BLaER1 (cell line): ENCODE data around the gene MRPS23.

Experiments
- H3K27ac ChIP-seq: shearing (Covaris generic); formaldehyde crosslinking; 2 replicates; pipeline ENCODE4 v1.8.1; 2022
- H3K27me3 ChIP-seq: shearing (Covaris generic); formaldehyde crosslinking; 2 replicates; pipeline ENCODE4 v1.8.1; 2022
- H3K36me3 ChIP-seq: shearing (Covaris generic); formaldehyde crosslinking; 2 replicates; pipeline ENCODE4 v1.8.1; 2022
- H3K4me1 ChIP-seq: shearing (Covaris generic); formaldehyde crosslinking; 2 replicates; pipeline ENCODE4 v1.8.1; 2022
- H3K4me2 ChIP-seq: shearing (Covaris generic); formaldehyde crosslinking; 2 replicates; pipeline ENCODE4 v1.8.1; 2022
- H3K4me3 ChIP-seq: shearing (Covaris generic); formaldehyde crosslinking; 2 replicates; pipeline ENCODE4 v1.8.1; 2022
- H3K9ac ChIP-seq: shearing (Covaris generic); formaldehyde crosslinking; 2 replicates; pipeline ENCODE4 v1.8.1; 2022
- H3K9me3 ChIP-seq: shearing (Covaris generic); formaldehyde crosslinking; 2 replicates; pipeline ENCODE4 v1.8.1; 2022
- H4K20me1 ChIP-seq: shearing (Covaris generic); formaldehyde crosslinking; 2 replicates; pipeline ENCODE4 v1.8.1; 2022
- Cebpa-rat ChIP-seq: shearing (Covaris generic); IDR thresholded peaks from 2 replicates; pipeline ENCODE4 v1.8.1; 2022

The MRPS23 gene

DNA sequence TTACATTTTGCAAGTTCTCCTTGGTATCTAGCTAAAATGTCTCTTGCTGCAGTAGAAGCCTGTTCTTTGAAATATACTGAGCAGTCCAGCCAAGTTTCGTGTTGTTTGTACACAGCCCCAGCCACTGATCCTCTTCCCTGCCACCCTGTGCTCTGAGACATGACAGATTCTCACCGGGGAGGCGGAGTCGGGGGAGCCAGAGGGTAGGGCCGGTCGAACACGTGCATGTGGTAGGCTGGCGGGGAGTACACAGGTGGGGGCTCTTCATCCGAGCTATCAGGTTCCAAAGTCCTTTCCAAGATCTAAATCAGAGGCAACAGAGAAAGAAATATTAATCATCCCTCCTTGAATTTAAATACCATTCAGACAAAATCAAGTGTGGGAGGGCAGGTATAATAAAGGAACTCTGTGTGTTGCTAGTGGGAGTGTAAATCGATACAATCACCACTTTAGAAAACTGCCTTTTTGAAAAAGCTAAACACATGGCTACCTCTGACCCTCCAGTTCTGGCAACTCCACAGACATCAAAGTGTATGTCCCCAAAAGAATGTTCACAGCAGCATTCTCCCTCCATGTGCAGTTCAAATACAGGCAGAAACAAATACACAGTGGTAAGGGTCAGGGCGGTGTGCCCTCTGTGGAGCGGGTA lies 29.7 kb upstream of the MRPS23 start:
- peaks cover 69% of the 10 kb centered on the region for H3K4me1 ChIP-seq
- H3K9me3 ChIP-seq: no peaks in the 10 kb centered on the region
- H3K27ac ChIP-seq: peak overlapping the region; percentile 43; the same call in 1 of the 2 replicates
- no peaks in the 10 kb centered on the region for H3K27me3 ChIP-seq
- H3K4me3 ChIP-seq: no peak overlapping the region
- TF ChIP-seq Cebpa-rat: no peak
- H4K20me1 ChIP-seq: no peaks in the 10 kb centered on the region
- no peaks in the 10 kb centered on the region for H3K36me3 ChIP-seq
- H3K9ac ChIP-seq: no peak overlapping the region
- peak overlapping the region; percentile 96 for H3K4me2 ChIP-seq

DNA sequence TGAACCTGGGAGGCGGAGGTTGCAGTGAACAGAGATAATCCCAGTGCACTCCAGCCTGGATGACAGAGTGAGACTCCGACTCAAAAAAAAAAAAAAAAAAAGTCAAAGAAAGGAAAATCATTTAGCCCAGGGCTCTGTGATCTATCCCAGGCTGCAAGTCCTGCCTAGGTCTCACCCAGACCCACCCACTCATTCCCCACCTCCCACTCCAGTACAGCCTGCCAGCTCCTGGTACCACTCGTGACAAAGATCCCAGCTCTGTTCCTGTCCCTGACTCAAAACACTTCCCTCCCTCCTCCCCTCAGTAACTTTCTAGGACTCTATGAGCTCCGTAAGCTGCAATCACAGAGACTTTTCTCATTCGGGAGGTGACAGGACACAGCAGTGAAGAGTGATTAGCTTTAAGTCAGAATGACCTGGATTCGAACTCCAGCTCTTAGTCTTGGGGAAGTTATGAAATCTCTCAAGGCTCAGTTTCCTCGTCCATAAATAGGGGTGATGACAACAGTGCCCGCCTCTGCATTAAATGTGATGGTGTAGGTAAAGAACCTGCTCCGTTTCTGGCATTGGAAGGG lies 28.0 kb upstream of the MRPS23 start:
- H3K4me1 ChIP-seq: peaks cover 84% of the 10 kb centered on the region
- no peak overlapping the region for H3K9ac ChIP-seq
- H3K36me3 ChIP-seq: no peaks in the 10 kb centered on the region
- no peaks in the 10 kb centered on the region for H3K9me3 ChIP-seq
- TF ChIP-seq Cebpa-rat: no peak
- no peaks in the 10 kb centered on the region for H4K20me1 ChIP-seq
- no peaks in the 10 kb centered on the region for H3K27me3 ChIP-seq
- peak overlapping the region; percentile 10; the same call in 1 of the 2 replicates for H3K27ac ChIP-seq
- peak overlapping the region; percentile 96 for H3K4me2 ChIP-seq
- no peak overlapping the region for H3K4me3 ChIP-seq

DNA sequence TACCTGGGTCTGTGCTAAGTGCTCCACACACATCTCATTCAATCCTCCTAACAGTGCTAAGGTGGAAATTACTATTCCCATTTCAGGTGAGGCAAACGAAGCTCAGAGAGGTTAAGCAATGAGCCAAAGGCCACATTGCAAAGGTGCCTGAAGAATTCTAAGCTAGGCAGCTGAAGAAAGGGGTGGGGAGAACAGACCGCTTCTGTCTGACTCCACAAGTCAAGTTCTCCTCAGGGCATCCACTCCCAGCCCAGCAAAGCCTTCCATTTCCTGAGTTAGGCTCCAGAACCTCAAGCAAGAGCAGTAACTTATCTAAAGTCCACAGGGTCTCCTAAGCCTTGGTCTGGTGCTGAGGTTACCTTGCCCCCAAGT lies 27.0 kb upstream of the MRPS23 start:
- Histone ChIP-seq H3K9ac (peak overlapping the region; percentile 83; the same call in 1 of the 2 replicates), H3K9me3 (no peaks in the 10 kb centered on the region), H3K4me2 (peak overlapping the region; percentile 96), H3K4me3 (no peak overlapping the region), H3K36me3 (no peaks in the 10 kb centered on the region), H3K27ac (peak overlapping the region; percentile 99), H3K27me3 (no peaks in the 10 kb centered on the region), H4K20me1 (no peaks in the 10 kb centered on the region), H3K4me1 (peaks cover 94% of the 10 kb centered on the region)
- TF ChIP-seq Cebpa-rat: no peak

DNA sequence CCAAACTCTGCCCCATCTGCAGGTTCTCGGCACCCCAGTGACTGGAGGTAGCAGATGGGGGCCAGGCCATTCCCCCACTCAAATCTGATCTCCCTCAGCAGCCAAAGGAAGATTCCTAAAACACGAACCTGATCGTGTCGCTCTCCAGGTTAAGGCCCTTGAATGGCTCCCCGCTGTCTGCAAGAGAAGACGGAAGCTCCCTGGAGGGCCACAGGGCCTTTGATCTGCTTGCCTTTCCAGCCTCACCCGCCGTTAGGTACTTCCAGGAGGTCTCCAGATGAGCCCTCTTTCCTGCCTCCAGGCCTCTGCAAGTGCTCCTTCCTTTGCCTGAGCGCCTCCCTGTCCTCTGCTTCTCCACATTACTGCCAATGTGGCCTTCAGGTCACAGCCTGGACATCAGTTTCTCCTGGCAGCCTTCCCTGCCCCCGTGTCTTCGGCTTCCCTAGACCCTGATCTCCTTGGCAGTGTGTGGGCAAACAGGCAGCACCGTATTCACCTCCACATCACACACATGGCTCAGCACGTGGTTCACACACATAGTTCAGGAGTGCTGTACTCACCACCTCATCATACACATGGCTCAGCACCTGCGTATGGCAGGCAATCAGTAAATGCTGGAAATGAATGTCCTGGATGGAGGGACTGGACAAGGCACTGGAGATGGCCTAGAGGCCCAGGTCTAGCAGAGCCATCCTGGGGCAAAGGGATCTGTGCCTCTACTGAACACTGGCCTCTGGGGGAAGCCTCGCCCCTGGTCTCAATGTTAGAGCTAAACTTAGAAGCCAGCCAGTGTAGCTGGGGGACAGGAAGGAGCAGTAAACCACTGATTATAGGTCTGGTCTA lies 26.4 kb upstream of the MRPS23 start:
- Histone ChIP-seq H3K4me2 (peak overlapping the region; percentile 96), H3K4me1 (peaks cover 94% of the 10 kb centered on the region), H3K4me3 (peak overlapping the region; percentile 55)

DNA sequence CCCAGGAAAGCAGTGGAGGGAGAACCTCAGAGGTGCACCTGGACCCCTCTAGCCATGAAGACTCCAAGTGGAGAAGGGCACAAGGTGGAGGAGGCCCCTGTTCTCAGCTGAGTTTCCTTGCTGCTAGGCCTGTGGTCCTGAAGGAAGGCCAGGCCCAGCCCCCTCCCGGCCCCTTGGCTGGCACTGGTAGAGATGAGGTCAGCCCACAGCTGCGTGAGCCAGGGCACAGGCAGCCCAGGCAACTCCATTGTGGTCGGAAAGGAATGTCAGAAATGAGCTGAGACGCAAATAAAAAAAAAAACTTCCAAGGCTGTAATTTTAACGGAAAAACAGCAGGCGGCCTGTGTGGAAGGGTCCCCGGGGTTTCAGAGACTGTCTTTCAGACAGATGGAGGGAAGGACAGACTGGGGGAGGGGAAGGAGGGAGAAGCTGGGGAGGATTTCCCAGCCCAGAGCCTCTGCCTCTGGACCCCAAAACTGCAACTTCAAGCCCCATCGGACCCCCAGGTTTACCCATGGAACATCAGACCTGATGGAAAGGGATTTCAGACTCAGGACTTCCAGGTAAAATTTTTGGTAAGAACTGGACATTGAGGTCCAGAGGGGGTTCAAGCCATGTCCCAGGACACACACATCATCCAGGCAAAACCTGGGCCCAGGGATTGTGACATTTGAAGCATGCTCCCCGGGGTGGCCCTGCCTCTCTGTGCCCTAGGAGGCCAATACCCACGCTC lies 25.6 kb upstream of the MRPS23 start:
- Histone ChIP-seq H4K20me1 (no peaks in the 10 kb centered on the region), H3K4me2 (peak overlapping the region; percentile 96), H3K9ac (peak overlapping the region; percentile 83), H3K4me1 (peaks cover 95% of the 10 kb centered on the region), H3K27me3 (no peaks in the 10 kb centered on the region), H3K27ac (peak overlapping the region; percentile 99), H3K36me3 (no peaks in the 10 kb centered on the region), H3K4me3 (peak overlapping the region; percentile 55), H3K9me3 (no peaks in the 10 kb centered on the region)
- no peak for TF ChIP-seq Cebpa-rat

More for the DNA sequence above, 26.4 kb upstream of the MRPS23 start:
- Histone ChIP-seq H3K36me3 (no peaks in the 10 kb centered on the region), H3K27me3 (no peaks in the 10 kb centered on the region), H4K20me1 (no peaks in the 10 kb centered on the region), H3K9ac (peak overlapping the region; percentile 83), H3K27ac (peak overlapping the region; percentile 99), H3K9me3 (no peaks in the 10 kb centered on the region)
- TF ChIP-seq Cebpa-rat: no peak

DNA sequence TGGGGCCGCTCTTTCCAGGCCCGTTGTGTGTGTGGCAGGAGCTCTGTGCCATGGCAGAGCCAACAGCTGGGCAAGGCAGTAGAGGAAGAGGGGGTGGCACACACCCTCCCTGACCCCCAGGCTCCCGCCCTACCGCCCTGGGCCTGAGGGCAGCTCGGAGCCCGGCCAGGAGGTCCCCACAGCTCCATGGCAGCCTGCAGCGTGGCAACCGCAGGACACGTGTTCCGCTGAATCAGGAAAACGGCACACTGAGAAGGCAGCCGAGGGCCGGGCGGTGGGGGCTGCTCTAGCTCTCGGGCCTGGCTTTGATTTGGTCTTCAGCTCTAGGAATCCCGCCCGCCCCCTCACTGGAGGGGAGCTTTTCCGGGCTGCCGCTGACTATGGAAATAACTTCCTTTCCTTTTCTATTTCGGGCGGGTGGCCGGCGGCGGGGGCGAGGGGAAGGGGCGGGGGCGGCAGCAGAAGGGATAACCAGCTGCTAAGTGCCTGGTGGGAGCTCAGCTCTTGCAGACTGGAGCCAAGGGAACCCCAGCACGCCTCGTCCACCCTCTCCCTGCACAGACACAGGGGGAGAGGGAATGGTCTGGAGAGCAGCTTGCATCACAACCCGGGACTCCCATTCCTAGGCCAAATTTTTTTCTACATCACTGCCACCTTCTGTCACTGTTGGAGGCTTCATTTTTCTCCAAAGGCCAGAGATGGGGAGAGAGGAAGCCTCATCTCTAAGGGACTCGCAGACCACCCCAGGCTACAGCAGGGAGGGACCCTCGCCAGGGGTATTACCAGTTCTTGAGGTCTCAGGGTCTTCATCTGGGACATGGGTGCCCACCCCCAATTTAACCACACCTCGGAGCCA lies 24.8 kb upstream of the MRPS23 start:
- H3K9ac ChIP-seq: peak overlapping the region; percentile 86
- TF ChIP-seq Cebpa-rat: no peak
- H3K4me2 ChIP-seq: peak overlapping the region; percentile 96
- H3K27ac ChIP-seq: peak overlapping the region; percentile 99
- H3K27me3 ChIP-seq: no peaks in the 10 kb centered on the region
- H3K4me3 ChIP-seq: peak overlapping the region; percentile 55
- peaks cover 97% of the 10 kb centered on the region for H3K4me1 ChIP-seq
- H3K36me3 ChIP-seq: no peaks in the 10 kb centered on the region
- no peaks in the 10 kb centered on the region for H4K20me1 ChIP-seq
- H3K9me3 ChIP-seq: no peaks in the 10 kb centered on the region

DNA sequence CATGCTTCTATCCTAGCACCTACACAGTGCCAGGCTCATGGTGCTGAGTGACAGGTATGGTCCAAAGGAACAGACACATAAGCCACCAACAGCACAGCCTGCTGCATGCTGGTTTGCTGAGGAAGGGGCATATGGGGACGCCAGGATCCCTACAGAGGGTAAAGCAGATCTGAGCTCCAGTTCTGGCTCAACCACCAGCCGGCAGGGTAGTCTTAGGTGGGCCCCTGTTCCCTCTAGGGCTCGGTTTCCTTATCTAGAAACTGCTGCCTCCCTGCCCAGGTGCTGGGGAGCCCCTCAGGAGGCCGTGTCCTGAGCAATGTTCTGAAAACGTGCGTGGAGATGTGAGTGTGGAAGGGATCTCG lies 24.2 kb upstream of the MRPS23 start:
- Histone ChIP-seq H3K9ac (peak overlapping the region; percentile 86), H3K9me3 (no peaks in the 10 kb centered on the region), H3K4me3 (peak overlapping the region; percentile 52), H3K36me3 (no peaks in the 10 kb centered on the region), H3K4me2 (peak overlapping the region; percentile 96), H3K27ac (peak overlapping the region; percentile 99), H3K4me1 (peaks cover 97% of the 10 kb centered on the region), H3K27me3 (no peaks in the 10 kb centered on the region), H4K20me1 (no peaks in the 10 kb centered on the region)
- no peak for TF ChIP-seq Cebpa-rat

DNA sequence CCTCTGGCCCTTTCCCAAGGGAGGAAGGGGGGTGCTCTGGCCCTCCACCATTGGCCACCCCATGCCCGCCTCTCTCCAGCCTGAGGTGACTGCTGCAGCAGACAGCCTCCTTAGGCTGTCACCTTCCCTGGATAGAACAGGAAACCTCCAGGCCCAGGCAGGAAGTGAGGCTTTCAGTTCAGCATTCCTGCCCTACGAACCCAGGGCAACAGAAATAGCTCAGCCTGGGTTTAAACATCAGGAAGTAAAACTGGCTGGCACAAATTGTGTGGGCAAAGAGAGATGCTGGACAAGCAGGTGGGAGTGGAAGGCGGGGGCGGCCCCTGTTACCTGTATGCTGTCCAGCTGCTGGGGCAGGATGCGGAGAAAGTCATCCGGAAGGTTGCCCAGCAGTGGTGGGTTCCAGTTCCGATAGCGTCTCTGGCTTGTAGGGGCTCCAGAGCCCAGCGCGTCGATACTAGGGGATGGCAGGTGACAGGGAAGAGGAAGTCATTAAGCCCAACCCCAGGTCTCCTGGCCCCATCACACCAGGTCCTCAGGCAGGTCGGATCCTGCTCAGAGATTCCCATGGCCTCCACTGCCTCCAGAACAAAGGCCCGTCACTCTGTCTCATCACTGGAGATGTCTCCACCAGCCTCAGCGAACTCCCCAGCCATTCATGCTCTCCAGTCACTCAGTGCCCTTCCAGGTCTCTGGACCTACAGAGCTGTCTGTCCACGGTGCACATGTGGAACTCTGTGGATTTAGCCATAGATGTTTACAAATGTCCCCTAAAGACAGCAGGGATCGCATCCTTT lies 23.6 kb upstream of the MRPS23 start:
- Histone ChIP-seq H3K36me3 (no peaks in the 10 kb centered on the region), H3K9ac (peak overlapping the region; percentile 86), H3K4me1 (peaks cover 97% of the 10 kb centered on the region)

More for the DNA sequence above, 23.6 kb upstream of the MRPS23 start:
- Histone ChIP-seq H3K4me2 (peak overlapping the region; percentile 96), H4K20me1 (no peaks in the 10 kb centered on the region), H3K9me3 (no peaks in the 10 kb centered on the region), H3K4me3 (peak overlapping the region; percentile 52), H3K27me3 (no peaks in the 10 kb centered on the region), H3K27ac (peak overlapping the region; percentile 99)
- TF ChIP-seq Cebpa-rat: no peak
